Stimulated activated naive B cell treated with anti-CD40 and anti-IgM and Interleukin-4, amounts not matched to agents 10 μg/mL and 1 μg/mL and 100 μg/mL, for 72 hours (primary cell): ENCODE results near the gene URB2.

Experiments
- ATAC-seq, 2 donors: fragments of 150-1000 bp; cut with Tn5 transposase; replicated peaks; 2 replicates each; pipeline ENCODE4 v1.10.0; 2021; ENCODE audit warnings: moderate library complexity in 1 of 2
- DNase-seq: peaks from one replicate; pipeline ENCODE4 v3.0.0; 2021
- H3K27ac Mint-ChIP-seq: one replicate; pipeline ENCODE4 v1.8.0; 2022; ENCODE audit warnings: mild to moderate bottlenecking, mixed read lengths
- H3K27me3 Mint-ChIP-seq, 2 donors: one replicate each; pipeline ENCODE4 v1.8.0; 2022; ENCODE audit warnings: mixed read lengths in 2 of 2
- H3K36me3 Mint-ChIP-seq, 2 donors: one replicate each; pipeline ENCODE4 v1.8.0; 2022; ENCODE audit warnings: mixed read lengths in 2 of 2, mild to moderate bottlenecking in 1 of 2
- H3K4me1 Mint-ChIP-seq, 2 donors: one replicate each; pipeline ENCODE4 v1.8.0; 2022; ENCODE audit warnings: mixed read lengths in 2 of 2, mild to moderate bottlenecking in 1 of 2
- H3K4me3 Mint-ChIP-seq, 2 donors: one replicate each; pipeline ENCODE4 v1.8.0; 2022; ENCODE audit warnings: mild to moderate bottlenecking in 2 of 2, mixed read lengths in 2 of 2, moderate library complexity in 1 of 2
- H3K9me3 Mint-ChIP-seq, 2 donors: one replicate each; pipeline ENCODE4 v1.8.0; 2022; ENCODE audit warnings: mixed read lengths in 2 of 2, mild to moderate bottlenecking in 1 of 2

URB2 gene

DNA sequence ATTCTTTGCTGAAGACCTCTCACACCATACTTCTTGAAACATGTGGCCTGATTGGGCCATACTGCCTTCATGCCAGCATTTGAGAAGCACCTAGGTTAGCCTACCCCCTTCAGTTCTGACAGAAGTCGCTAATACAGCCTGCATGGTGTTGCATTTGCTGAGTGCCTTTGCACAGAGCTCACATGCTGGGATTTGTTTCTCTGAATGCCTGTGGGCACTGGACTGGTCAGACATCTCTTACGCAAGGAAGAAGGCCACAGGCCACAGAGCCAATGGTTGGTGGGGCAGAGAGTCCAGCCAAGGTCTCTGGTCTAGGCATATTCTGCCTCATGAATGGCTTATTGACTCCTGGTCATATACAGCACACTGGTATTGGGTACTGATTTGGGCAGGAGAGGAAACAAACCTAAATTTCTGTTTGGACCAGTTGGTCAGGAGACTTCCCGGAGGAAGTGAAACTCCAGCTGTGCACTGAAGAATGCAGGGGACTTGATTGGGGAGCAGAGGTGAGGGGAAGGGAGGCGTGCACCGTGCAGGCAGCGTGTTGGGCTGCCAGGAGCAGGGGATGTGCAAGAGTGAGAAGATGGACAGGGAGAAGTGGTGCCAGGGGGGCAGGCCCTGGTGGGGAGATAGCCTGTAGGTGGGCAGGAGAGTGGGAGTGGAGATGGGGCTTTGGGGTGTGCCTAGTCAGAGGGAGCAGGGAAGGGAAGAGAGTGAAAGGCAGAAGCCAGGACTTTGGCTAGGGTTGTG lies 18.1 kb downstream of the URB2 start:
- Mint-ChIP-seq H3K4me1 (peaks cover 21 to 31% of the 10 kb centered on the region in 2 donors), H3K36me3 (peaks cover 43 to 55% of the 10 kb centered on the region in 2 donors), H3K27ac (peak overlapping the region; percentile 28), H3K9me3 (no peaks in the 10 kb centered on the region), H3K27me3 (no peaks in the 10 kb centered on the region), H3K4me3 (peak overlapping the region in 1 of 2 donors; percentile 0)
- ATAC-seq: peak; percentile 77 to 86
- no peak for DNase-seq

DNA sequence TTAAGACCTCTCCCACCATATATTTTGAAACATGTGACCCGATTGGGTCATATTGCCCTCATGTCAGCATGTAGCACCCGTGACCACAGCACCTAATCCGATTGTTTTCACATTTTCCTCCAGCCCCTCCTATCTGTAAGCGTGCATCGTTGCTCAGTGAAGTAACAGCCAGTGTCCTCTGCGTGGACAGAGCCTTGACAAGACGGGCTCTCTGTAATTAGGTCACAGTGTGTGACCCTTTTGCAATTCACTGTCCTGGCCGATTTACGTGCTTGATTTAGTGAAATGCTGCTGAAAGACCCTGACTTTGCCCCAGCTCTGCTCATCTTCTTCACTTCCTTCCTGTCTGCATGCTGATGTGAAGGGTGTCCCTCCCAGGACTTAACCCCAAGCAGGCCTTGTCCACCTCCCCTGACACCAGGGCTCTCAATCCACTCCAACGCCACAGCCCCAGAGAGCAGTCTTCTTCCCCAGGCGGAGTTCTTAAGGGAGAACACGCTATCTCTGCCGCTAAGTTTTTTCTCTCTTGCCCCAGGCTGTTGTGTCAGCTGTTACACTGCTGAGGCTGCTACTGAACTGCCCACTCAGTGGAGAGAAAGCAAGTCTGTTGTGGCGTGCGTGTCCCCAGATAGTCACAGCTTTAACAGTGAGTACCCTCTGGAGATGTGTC lies 19.4 kb downstream of the URB2 start:
- H3K4me1 Mint-ChIP-seq: peaks cover 19 to 31% of the 10 kb centered on the region in 2 donors
- DNase-seq (no peak), ATAC-seq (no peak)
- H3K27me3 Mint-ChIP-seq: no peaks in the 10 kb centered on the region
- H3K4me3 Mint-ChIP-seq: no peak overlapping the region
- no peak overlapping the region for H3K27ac Mint-ChIP-seq
- no peaks in the 10 kb centered on the region for H3K9me3 Mint-ChIP-seq
- peaks cover 39 to 58% of the 10 kb centered on the region in 2 donors for H3K36me3 Mint-ChIP-seq

DNA sequence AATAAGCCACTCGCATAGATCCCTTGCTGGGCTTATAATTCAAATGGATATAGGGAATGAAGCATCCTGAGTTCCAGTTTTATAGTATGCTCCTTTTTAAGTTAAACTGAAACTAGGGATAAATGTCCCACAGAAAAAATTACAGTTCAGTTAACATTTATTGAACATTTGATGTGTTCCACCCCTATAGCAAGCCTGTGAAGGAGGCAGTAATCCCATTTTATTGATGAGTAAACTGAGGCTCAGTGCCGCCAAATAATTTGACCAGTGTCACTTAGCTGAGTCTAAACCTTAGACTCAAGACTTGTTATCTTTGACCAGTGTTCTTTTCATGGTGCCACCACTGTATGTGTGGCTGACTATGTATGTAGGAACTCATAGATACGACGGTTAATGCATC lies 22.4 kb downstream of the URB2 start:
- H3K27ac Mint-ChIP-seq: no peak overlapping the region
- no peaks in the 10 kb centered on the region for H3K9me3 Mint-ChIP-seq
- peaks cover 13 to 20% of the 10 kb centered on the region in 2 donors for H3K4me1 Mint-ChIP-seq
- DNase-seq: no peak
- no peak overlapping the region for H3K4me3 Mint-ChIP-seq
- no peaks in the 10 kb centered on the region for H3K27me3 Mint-ChIP-seq
- no peak for ATAC-seq
- H3K36me3 Mint-ChIP-seq: peaks cover 32 to 55% of the 10 kb centered on the region in 2 donors

DNA sequence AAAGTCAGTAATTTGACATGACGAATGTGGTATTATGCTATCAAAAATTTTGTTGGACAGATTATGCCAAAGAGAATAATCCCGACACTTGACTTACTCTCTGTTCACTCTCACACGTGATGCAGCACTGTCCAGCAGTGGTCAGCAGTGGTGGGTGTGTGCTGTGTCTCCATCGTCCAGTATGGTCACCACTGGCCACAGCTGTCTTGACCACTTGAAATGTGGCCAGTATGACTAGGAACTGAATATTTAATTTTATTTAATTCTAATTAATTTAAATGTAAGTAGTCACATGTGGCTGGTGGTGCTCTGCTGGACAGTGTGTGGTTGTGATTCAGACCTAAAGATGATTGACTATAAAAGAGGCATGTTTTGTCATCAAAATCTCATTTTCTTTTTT lies 24.0 kb downstream of the URB2 start:
- H3K9me3 Mint-ChIP-seq: no peaks in the 10 kb centered on the region
- H3K27ac Mint-ChIP-seq: no peak overlapping the region
- H3K36me3 Mint-ChIP-seq: peaks cover 28 to 57% of the 10 kb centered on the region in 2 donors
- ATAC-seq: no peak
- peaks cover 2 to 7% of the 10 kb centered on the region in 2 donors for H3K4me1 Mint-ChIP-seq
- DNase-seq: no peak
- no peaks in the 10 kb centered on the region for H3K27me3 Mint-ChIP-seq
- H3K4me3 Mint-ChIP-seq: no peak overlapping the region

DNA sequence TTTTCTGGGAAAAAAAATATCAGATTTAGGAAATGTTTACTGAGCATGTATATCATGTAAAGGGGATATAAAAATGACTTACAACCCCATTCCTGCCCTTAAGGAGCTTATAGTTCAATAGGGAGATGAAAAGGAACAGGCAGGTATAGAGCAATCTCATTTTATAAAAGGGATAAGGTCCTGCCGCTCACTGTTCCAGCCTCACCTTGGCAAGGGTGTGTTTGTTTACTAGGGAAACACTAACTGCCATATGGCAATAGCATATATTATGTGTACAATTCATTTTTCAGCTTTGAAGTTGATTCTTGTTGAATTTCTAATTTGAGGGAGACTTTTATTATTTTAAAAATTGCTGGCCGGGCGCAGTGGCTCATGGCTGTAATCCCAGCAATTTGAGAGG lies 25.5 kb downstream of the URB2 start:
- DNase-seq: no peak
- Mint-ChIP-seq H3K9me3 (no peaks in the 10 kb centered on the region), H3K4me1 (no peaks in the 10 kb centered on the region), H3K4me3 (no peak overlapping the region), H3K27me3 (no peaks in the 10 kb centered on the region), H3K36me3 (peaks cover 21 to 49% of the 10 kb centered on the region in 2 donors), H3K27ac (no peak overlapping the region)
- no peak for ATAC-seq

DNA sequence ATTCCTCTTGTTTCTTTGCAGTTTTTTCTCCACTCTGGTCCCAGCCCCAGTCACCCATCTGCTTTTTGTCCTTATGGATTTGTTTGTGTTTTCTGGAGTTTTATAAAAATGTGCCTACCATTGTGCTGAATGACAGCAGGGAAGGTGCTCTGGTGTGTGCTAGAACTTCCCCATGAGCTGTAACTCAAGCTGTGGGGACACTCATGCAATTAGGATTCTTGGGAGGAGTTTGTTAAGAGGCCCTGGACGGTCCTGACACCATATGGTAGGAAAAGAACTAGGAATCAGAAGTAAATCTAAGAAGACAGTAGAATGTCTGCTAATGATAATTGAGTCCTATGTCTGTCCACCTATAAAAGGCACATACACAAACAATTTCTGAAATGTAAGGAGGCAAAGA lies 27.4 kb downstream of the URB2 start:
- no peak overlapping the region for H3K4me3 Mint-ChIP-seq
- no peak overlapping the region for H3K27ac Mint-ChIP-seq
- H3K4me1 Mint-ChIP-seq: peaks cover 0 to 6% of the 10 kb centered on the region in 2 donors
- DNase-seq: no peak
- H3K9me3 Mint-ChIP-seq: no peaks in the 10 kb centered on the region
- H3K27me3 Mint-ChIP-seq: no peaks in the 10 kb centered on the region
- H3K36me3 Mint-ChIP-seq: peaks cover 27 to 50% of the 10 kb centered on the region in 2 donors
- ATAC-seq: no peak

DNA sequence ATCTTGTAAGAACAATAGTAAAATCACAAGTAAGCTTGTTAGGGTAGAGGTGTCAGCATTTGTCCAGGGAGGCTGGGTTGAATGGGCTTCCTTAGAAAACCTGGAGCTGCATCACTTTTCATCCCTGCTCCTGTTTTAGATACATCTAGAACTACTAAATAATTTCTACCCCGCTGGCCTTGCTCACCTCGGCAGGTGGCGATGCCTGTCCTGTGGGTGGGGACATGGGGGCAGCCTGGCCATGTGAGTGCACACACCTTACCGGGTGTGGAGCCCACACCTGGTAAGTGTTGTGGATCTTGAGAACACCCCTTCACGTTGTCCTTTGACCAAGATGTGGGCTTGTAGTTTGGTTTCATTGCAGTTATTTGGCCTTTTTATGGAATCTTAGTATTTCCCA lies 29.7 kb downstream of the URB2 start:
- no peaks in the 10 kb centered on the region for H3K9me3 Mint-ChIP-seq
- ATAC-seq: no peak

DNA sequence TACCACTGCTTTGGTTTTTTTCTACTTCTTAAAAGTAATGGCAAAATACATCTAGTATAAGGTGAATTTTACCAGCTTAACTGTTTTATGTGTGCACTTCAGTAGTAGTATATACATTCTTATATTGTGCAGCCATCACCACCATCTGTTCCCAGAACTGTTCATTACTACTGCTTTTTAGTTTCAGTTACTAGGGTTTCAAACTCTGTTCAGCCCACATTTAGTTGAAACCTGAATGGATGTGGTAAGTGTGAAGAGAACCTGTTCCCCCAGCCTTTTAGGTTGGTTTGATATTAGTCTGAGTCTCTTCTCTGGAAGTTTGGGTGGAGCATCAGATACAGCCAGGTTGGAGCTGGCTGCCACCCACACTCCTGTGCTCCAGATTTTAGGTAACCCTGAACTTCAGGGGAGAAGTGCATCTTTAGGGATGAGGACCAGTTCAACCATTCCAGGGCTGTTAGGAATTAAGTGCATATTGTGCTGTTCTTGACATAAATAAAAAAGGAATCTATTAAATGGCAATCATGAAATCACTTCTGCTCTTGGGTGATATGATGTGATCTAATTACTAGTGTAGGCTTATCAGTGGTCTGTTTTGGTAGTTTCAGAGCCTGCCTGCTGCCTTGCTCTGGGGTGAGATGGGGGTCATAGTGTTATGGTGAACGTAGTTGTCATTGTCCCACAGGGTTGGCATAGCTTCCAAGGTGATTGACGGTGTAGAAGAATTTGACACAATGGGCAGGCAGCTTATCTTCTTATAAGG lies 32.1 kb downstream of the URB2 start:
- Mint-ChIP-seq H3K9me3 (no peaks in the 10 kb centered on the region), H3K36me3 (peaks cover 38 to 61% of the 10 kb centered on the region in 2 donors), H3K4me3 (no peak overlapping the region), H3K27me3 (no peaks in the 10 kb centered on the region), H3K27ac (no peak overlapping the region), H3K4me1 (peaks cover 11 to 19% of the 10 kb centered on the region in 2 donors)
- ATAC-seq: peak in 1 of 2 donors; percentile 43
- DNase-seq: no peak

More for the DNA sequence above, 29.7 kb downstream of the URB2 start:
- no peak for DNase-seq
- Mint-ChIP-seq H3K4me3 (no peak overlapping the region), H3K36me3 (peaks cover 35 to 53% of the 10 kb centered on the region in 2 donors), H3K27me3 (no peaks in the 10 kb centered on the region), H3K4me1 (peaks cover 0 to 7% of the 10 kb centered on the region in 2 donors), H3K27ac (no peak overlapping the region)

DNA sequence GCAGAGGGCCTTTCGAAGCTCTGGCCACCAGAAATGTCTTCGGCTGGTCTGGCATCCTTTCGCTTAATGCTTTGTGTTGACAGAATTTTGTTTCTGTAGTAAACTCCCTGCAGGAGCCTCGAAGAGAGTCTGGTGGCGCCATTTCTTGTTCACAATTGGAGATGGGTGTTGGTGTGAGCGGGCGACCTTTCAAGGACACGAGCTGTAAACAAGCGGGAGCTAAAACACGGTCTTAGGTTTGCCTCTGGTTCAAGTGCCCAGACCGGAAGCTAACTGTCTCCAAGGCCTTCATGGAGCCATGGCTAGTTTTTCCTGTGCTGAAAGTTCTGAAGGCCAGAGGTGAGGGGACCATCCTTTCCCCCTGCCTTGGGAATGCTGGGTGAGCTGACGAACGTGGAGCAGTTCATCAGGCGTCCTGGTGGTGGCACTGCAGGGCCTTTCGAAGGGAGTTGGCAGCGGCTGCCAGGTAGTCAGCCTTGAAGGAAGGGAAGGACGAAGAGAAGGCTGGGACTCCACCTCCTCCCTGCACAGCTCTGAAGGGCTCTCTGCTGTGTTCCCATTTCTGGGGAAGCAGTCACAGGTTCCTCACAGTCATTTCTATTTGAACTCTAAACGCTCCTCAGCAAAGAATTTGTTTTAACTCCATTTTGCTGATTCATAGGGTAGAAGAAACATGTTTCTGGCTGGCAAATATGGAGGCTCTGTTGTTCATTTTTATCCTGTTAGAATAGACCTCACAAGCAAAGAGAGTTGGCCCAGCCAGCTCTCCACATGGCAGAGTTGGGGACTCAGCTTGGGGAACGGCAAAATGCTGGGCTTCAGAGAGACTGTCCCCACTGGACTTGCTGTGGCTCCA lies 35.2 kb downstream of the URB2 start:
- ATAC-seq (peak; percentile 95 to 97), DNase-seq (peak; percentile 63)
- Mint-ChIP-seq H3K9me3 (no peaks in the 10 kb centered on the region), H3K27me3 (no peaks in the 10 kb centered on the region), H3K4me3 (no peak overlapping the region), H3K27ac (peak overlapping the region; percentile 60), H3K4me1 (peaks cover 11 to 19% of the 10 kb centered on the region in 2 donors), H3K36me3 (peaks cover 30 to 40% of the 10 kb centered on the region in 2 donors)

DNA sequence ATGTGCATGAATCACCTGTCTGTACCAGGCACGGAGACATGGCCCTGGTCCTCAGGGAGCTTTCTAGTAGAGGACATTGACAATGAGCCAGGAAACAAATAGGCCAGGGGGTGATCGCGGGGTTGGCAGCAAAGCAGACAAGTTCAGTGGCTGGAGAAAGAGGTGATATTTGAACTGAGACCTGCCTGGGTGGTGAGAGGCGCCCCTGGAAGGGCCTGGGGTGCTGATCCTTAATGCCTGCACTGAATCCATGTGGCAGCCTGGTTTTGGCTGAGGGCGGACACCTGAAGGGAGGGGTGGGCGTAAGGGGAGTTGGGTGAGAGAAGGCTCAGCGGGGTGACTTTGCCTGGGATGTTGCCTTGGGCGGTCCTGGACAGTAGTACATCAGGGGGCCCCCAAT lies 35.9 kb downstream of the URB2 start:
- Mint-ChIP-seq H3K4me3 (no peak overlapping the region), H3K36me3 (peaks cover 30 to 35% of the 10 kb centered on the region in 2 donors), H3K27ac (peak overlapping the region; percentile 60), H3K9me3 (no peaks in the 10 kb centered on the region), H3K4me1 (peaks cover 11 to 19% of the 10 kb centered on the region in 2 donors), H3K27me3 (no peaks in the 10 kb centered on the region)
- ATAC-seq (no peak), DNase-seq (no peak)

DNA sequence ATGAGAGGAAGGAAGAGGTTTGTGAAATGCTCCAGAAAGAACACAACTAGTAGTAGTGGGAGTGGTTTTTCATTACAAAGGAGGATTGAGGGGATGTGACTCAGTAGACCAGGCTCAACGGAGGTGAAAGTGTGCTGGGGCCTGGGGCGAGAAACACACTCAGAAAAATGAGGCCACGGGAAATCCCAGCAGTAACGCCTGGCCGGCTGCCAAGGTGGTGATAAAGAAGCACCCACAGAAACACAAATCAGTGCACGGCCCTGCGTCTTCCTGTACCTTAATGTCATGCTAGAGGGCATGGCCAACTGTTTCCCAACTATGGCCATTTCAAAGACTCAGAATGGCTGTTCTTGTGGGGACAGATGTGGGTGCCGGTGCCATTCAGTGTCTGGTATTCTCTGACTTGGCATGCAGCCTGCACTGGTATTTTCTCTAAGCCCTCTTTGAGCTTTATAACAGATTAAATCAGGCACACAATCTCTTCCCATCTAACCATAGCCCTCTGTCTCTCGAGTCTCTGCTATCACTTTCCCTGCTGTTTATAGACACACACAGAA lies 38.2 kb downstream of the URB2 start:
- H3K36me3 Mint-ChIP-seq: peaks cover 30 to 43% of the 10 kb centered on the region in 2 donors
- no peaks in the 10 kb centered on the region for H3K9me3 Mint-ChIP-seq
- H3K4me3 Mint-ChIP-seq: no peak overlapping the region
- no peaks in the 10 kb centered on the region for H3K27me3 Mint-ChIP-seq
- H3K4me1 Mint-ChIP-seq: peaks cover 11 to 13% of the 10 kb centered on the region in 2 donors
- peak; percentile 67 to 70 for ATAC-seq
- peak; percentile 59 for DNase-seq
- H3K27ac Mint-ChIP-seq: no peak overlapping the region

DNA sequence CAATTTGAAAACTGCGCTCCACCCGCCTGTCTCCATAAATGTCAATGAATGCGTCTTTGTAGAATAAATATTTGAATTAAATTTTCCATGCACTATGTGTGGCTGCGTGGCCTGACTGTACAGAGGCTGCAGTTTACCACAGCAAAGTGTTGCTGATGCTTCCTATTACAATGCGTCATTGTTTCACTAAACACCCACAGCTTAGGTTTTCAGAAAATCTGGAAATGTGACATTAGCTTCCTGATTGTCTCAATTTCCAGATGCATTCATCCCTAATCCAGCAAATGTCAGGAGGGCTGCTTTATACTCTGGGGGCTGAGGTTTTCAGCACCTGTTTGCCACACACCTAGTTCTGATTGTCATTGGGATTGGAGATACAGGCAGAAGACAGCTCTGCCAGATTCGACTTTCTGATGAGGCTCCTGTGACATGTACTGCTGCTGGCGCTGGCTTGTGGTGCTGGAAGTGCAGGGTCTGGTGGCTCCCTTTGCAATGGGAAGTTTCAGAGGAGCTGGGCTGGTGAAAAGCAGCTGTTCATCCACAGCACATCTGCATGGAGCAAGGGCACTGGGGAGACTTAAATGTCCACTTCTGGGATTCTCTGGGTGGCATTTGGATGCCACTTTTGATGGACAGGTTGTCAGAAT lies 40.0 kb downstream of the URB2 start:
- no peak overlapping the region for H3K4me3 Mint-ChIP-seq
- ATAC-seq (no peak), DNase-seq (no peak)
- peaks cover 22 to 41% of the 10 kb centered on the region in 2 donors for H3K36me3 Mint-ChIP-seq
- no peaks in the 10 kb centered on the region for H3K9me3 Mint-ChIP-seq
- H3K4me1 Mint-ChIP-seq: peaks cover 9 to 10% of the 10 kb centered on the region in 2 donors
- H3K27ac Mint-ChIP-seq: no peak overlapping the region
- no peaks in the 10 kb centered on the region for H3K27me3 Mint-ChIP-seq

DNA sequence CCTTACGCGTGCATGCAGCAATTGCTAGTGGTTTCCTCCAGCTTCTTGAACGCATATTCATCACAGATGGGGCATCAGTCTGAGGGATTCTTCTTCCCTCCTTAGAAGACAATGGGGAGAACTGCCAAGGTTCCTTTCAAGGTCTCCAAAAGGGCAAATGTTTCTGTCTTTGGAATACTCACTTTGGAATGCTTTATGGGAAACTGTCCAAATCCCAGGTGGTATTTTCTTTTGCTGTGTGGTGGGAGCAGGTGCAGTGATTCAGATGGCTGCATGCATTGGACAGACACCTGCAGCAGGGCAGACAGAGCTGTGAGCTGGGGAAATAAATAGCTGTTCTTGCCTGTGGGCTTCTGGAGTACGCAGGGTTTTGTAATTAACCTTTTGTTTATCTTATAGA lies 40.5 kb downstream of the URB2 start:
- Mint-ChIP-seq H3K27ac (no peak overlapping the region), H3K36me3 (peaks cover 17 to 36% of the 10 kb centered on the region in 2 donors), H3K27me3 (no peaks in the 10 kb centered on the region), H3K4me1 (peaks cover 4% of the 10 kb centered on the region in 2 donors), H3K9me3 (no peaks in the 10 kb centered on the region), H3K4me3 (no peak overlapping the region)
- ATAC-seq (no peak), DNase-seq (no peak)
